ENCODE results near the gene ZSWIM5.
"Not testable (repeated sequence)": the region's sequence is repeated elsewhere in the genome, so short reads cannot be mapped to it uniquely, and the experiment has no call there.

ZSWIM5 gene

GRCh38 chr1:45111239-45111638 lies 95.2 kb downstream of the ZSWIM5 start:
- Histone ChIP-seq H3K9me3 (no peaks in the 10 kb centered on the region), H3K4me3 (ENCODE audit: low read depth in 1 of 2, low read length in 1 of 2) (no peak overlapping the region), H3K36me3 (no peaks in the 10 kb centered on the region), H3K27ac (no peak overlapping the region), H3K27me3 (no peaks in the 10 kb centered on the region), H3K4me1 (ENCODE audit: control insufficient read depth in 1 of 2, insufficient read depth in 1 of 2, low read depth in 1 of 2, low read length in 1 of 2) (no peaks in the 10 kb centered on the region)
- no peak for TF ChIP-seq CTCF (IDR thresholded peaks at IDR 0.05)

- Histone ChIP-seq H3K9me3 (no peaks in the 10 kb centered on the region), H3K27ac (no peak overlapping the region), H3K27me3 (no peaks in the 10 kb centered on the region), H3K4me1 (ENCODE audit: control insufficient read depth in 1 of 2, insufficient read depth in 1 of 2, low read depth in 1 of 2, low read length in 1 of 2) (no peaks in the 10 kb centered on the region), H3K4me3 (ENCODE audit: low read depth in 1 of 2, low read length in 1 of 2) (no peak overlapping the region), H3K36me3 (no peaks in the 10 kb centered on the region)
- no peak for TF ChIP-seq CTCF (IDR thresholded peaks at IDR 0.05)
Observed at GRCh38 chr1:45107782-45108181, 98.6 kb downstream of the ZSWIM5 start.

GRCh38 chr1:45106864-45107263 lies 99.5 kb downstream of the ZSWIM5 start:
- not testable (repeated sequence) for H3K27me3 ChIP-seq; H3K4me3 ChIP-seq (ENCODE audit: low read depth in 1 of 2, low read length in 1 of 2); H3K9me3 ChIP-seq; H3K36me3 ChIP-seq; H3K4me1 ChIP-seq (ENCODE audit: control insufficient read depth in 1 of 2, insufficient read depth in 1 of 2, low read depth in 1 of 2, low read length in 1 of 2); H3K27ac ChIP-seq

GRCh38 chr1:45106156-45106545 lies 100.3 kb downstream of the ZSWIM5 start:
- not testable (repeated sequence) for H3K27me3 ChIP-seq; H3K27ac ChIP-seq; H3K36me3 ChIP-seq; H3K4me3 ChIP-seq (ENCODE audit: low read depth in 1 of 2, low read length in 1 of 2); H3K4me1 ChIP-seq (ENCODE audit: control insufficient read depth in 1 of 2, insufficient read depth in 1 of 2, low read depth in 1 of 2, low read length in 1 of 2); H3K9me3 ChIP-seq

- H3K27me3 ChIP-seq; H3K36me3 ChIP-seq; H3K4me1 ChIP-seq (ENCODE audit: control insufficient read depth in 1 of 2, insufficient read depth in 1 of 2, low read depth in 1 of 2, low read length in 1 of 2); H3K9me3 ChIP-seq; H3K4me3 ChIP-seq (ENCODE audit: low read depth in 1 of 2, low read length in 1 of 2); H3K27ac ChIP-seq: not testable (repeated sequence)
Observed at GRCh38 chr1:45105486-45106155, 100.8 kb downstream of the ZSWIM5 start.

- Histone ChIP-seq H3K9me3 (no peaks in the 10 kb centered on the region), H3K27ac (no peak overlapping the region), H3K27me3 (no peaks in the 10 kb centered on the region), H3K4me3 (ENCODE audit: low read depth in 1 of 2, low read length in 1 of 2) (no peak overlapping the region), H3K4me1 (ENCODE audit: control insufficient read depth in 1 of 2, insufficient read depth in 1 of 2, low read depth in 1 of 2, low read length in 1 of 2) (no peaks in the 10 kb centered on the region), H3K36me3 (no peaks in the 10 kb centered on the region)
- TF ChIP-seq CTCF (IDR thresholded peaks at IDR 0.05) = no peak
Observed at GRCh38 chr1:45103534-45103933, 102.9 kb downstream of the ZSWIM5 start.

GRCh38 chr1:45101947-45102346 lies 104.5 kb downstream of the ZSWIM5 start:
- Histone ChIP-seq H3K4me3 (ENCODE audit: low read depth in 1 of 2, low read length in 1 of 2) (no peak overlapping the region), H3K27me3 (no peaks in the 10 kb centered on the region), H3K27ac (no peak overlapping the region), H3K4me1 (ENCODE audit: control insufficient read depth in 1 of 2, insufficient read depth in 1 of 2, low read depth in 1 of 2, low read length in 1 of 2) (no peaks in the 10 kb centered on the region), H3K36me3 (no peaks in the 10 kb centered on the region), H3K9me3 (no peaks in the 10 kb centered on the region)
- TF ChIP-seq CTCF (IDR thresholded peaks at IDR 0.05) = no peak

GRCh38 chr1:45101528-45101927 lies 104.9 kb downstream of the ZSWIM5 start:
- not testable (repeated sequence) for H3K27ac ChIP-seq; H3K36me3 ChIP-seq; H3K9me3 ChIP-seq; H3K4me1 ChIP-seq (ENCODE audit: control insufficient read depth in 1 of 2, insufficient read depth in 1 of 2, low read depth in 1 of 2, low read length in 1 of 2); H3K4me3 ChIP-seq (ENCODE audit: low read depth in 1 of 2, low read length in 1 of 2); H3K27me3 ChIP-seq

All from neutrophil (primary cell).